Stimulated activated CD4-positive, alpha-beta T cell treated with anti-CD3 and anti-CD28 coated beads, Interleukin-4, amount 100 ng/mL, for 1 hour (primary cell): Measurements from ENCODE around the gene LIPG.
"Not testable (repeated sequence)": the region's sequence is repeated elsewhere in the genome, so short reads cannot be mapped to it uniquely, and the experiment has no call there.

Experiments
- DNase-seq: peaks from one replicate; pipeline ENCODE4 v3.0.0-alpha.2; 2020

Gene LIPG

GRCh38 chr18:49579583-49579982 lies 17.7 kb downstream of the LIPG start:
- DNase-seq, result not testable (repeated sequence)

DNA sequence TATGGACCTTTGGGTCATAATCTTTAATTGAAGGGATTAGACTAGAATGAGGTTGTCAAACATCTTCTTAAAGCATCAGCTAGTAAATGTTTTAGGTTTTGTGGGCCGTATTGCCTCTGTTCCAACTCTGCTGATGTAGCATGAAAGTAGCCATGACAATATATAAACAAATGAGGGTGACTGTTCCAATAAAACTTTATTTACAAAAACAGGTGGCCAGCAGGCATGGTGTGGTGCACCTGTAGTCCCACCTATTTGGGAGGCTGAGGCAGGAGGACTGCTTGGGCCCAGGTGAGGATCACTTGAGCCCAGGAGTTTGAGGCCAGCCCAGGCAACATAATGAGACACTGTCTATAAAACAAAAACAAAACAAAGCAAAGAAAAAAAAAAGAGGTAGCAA lies 18.4 kb downstream of the LIPG start:
- DNase-seq, result no peak

GRCh38 chr18:49581371-49581770 lies 19.5 kb downstream of the LIPG start:
- no peak for DNase-seq

GRCh38 chr18:49582579-49582978 lies 20.7 kb downstream of the LIPG start:
- no peak for DNase-seq

DNA sequence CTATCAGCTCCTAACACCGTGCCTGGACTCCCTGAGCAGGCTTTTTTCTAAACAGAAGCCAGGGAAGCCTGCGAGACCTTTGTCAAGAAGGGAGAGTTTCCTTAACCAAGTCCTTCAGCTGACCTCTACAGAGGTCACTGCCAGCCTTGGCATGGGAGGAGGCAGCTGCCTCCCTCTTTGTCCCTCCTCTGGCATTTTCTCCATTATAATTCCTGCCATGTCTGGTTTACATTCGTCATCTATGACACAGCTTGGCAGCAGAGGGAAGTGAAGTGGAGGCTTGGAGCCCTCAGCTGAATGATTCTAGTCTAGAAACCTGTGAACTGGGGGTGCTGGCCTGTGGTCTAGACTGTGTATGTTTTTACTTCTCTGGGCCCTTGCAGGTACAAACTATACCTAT lies 22.5 kb downstream of the LIPG start:
- no peak for DNase-seq

DNA sequence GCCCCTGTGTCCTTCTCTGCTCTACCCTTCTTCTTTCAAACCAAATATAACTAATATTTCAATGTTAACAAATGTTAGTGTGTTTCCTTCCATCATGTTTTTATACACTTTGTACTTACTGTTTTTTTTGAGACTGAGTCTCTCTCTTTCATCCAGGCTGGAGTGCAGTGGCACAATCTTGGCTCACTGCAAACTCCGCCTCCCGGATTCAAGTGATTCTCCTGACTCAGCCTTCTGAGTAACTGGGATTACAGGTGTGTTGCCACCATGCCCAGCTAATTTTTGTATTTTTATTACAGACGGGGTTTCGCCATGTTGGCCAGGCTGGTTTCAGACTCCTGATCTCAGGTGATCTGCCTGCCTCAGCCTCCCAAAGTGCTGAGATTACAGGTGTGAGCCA lies 23.1 kb downstream of the LIPG start:
- not testable (repeated sequence) for DNase-seq

- no peak for DNase-seq
These were observed 24.2 kb downstream of the LIPG start for GRCh38 chr18:49585781-49586663.

DNA sequence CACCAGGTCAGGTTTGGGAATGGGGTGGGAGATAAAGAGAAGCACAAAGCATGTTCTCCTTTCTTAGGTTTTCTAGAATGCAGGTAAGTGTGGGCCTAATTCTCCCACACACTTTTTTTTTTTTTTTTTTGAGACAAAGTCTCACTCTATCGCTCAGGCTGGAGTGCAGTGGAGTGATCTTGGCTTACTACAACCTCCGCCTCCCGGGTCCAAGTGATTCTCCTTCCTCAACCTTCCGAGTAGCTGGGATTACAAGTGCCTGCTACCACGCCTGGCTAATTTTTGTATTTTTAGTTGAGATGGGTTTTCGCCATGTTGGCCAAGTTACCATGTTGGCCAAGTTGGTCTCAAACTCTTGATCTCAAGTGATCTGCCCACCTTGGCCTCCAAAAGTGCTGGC lies 26.3 kb downstream of the LIPG start:
- DNase-seq, result no peak

GRCh38 chr18:49588971-49589370 lies 27.1 kb downstream of the LIPG start:
- no peak for DNase-seq

DNA sequence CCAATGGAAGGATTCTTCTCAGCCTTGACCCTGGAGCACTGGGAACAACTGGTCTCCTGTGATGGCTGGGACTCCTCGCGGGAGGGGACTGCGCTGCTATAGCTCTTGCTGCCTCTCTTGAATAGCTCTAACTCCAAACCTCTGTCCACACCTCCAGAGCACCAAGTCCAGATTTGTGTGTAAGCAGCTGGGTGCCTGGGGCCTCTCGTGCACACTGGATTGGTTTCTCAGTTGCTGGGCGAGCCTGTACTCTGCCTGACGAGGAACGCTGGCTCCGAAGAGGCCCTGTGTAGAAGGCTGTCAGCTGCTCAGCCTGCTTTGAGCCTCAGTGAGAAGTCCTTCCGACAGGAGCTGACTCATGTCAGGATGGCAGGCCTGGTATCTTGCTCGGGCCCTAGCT lies 28.8 kb downstream of the LIPG start:
- no peak for DNase-seq

DNA sequence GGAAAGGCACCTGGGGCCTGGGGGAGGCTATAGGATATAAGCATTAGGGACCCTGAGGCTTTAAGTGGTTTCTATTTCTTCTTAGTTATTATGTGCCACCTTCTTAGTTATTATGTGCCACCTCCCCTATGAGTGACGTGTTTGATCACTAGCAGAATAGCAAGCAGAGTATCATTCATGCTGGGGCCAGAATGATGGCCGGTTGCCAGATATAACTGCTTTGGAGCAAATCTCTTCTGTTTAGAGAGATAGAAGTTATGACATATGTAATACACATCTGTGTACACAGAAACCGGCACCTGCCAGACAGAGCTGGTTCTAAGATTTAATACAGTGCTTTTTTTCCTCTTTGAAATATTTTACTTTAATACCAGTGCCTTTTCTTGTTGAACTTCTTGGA lies 29.4 kb downstream of the LIPG start:
- DNase-seq, result no peak

- no peak for DNase-seq
These were observed 29.9 kb downstream of the LIPG start for GRCh38 chr18:49591775-49592174.

DNA sequence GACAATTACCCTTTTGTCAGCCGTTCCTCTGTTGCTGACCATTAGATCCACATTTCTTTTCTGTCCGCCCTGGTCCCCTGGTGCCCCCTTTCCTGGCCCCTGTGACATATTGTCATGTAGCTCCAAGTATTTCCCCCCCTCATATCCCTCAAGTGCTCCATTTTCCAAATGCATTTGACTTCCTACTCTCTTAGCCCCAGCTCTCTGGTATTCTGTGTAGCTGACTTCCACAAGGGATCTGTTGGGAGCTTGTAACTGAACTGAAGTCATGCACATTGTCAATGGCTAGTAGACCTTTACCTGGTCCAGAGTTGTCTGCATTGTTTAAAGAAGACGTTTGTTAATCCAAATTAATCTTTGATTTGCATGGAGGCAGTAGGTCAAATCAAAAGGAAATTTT lies 34.8 kb downstream of the LIPG start:
- no peak for DNase-seq

GRCh38 chr18:49597157-49597931 lies 35.5 kb downstream of the LIPG start:
- DNase-seq, result no peak

DNA sequence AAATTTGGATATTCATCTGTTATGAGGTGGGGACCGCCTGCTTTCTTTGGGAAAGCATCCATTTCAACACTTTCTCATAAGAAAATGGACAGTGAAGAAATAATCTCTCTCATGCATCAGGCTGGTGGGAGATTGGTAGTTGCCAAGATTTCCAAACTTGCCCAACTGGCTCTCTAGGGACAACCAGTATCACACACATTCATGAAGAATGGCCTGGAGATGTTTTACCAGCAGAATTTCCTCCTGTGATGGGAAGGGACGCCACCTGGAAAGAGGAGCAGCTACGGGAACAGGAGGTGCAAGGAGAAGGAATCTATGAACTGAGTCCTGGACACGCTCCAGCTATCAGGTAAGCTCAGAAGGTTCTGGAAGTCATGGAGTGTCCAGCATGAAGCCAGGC lies 39.4 kb downstream of the LIPG start:
- no peak for DNase-seq

DNA sequence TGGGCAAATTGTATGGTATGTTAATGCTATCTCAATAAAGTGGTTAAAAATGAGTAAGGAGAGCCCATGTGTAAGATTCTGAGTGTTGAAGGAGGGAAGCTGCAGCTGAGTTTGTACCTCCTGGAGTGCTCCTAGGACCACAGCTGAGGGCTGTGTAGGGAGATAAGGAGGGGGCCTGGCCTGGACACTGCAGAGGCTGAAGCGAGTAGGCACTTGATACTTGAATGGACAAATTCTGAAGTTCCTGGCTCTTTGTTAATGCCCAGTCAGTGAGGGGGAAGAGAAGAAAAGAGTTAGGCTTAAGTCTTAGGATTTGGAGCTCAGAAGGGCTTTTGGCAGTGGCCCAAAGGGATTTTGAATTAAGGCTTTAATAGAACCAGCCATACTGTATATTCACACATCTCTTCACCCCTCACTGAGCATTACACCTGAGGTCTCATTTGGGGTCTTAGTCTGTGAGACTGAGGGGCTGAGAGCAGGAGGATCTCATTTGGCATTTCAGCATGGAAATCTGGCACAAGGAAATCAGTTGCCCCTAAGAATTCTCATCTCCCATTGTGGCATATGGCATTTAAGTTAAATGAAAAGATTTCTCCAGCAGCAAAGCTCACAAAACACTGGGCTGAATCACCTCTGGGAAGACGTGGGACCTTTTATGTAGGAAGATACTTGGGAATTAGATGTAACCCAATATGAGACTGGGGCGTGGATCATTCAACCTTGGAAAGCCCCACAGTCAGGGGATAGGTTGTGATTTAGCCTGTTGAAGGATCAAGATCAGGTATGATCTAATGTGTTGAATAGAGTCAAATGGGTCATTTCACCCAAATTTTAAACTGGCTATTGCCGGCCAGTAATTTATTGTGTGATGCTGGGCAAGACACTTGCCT lies 46.8 kb downstream of the LIPG start:
- no peak for DNase-seq

- DNase-seq, result no peak
These were observed 47.6 kb downstream of the LIPG start for GRCh38 chr18:49609256-49610021.

GRCh38 chr18:49610022-49610445 lies 48.2 kb downstream of the LIPG start:
- no peak for DNase-seq

DNA sequence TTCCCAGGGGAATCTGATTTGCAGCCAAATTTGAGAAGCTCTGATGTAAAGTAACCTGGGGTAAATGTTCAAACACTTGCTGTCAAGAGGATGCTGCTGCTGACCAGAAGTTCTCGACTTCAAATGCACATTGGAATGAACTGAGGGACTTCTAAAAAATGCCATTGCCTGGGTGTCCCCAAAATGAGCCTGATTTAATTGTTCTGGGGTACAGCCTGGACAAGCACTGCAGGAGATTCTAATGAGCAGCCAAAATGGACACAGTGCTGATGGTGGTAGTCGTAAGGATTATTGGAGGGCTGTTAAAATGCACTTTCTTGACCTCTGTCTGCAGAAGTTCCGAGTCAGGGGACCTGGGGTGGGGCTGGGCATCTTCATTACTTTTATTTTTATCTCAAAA lies 49.5 kb downstream of the LIPG start:
- no peak for DNase-seq

DNA sequence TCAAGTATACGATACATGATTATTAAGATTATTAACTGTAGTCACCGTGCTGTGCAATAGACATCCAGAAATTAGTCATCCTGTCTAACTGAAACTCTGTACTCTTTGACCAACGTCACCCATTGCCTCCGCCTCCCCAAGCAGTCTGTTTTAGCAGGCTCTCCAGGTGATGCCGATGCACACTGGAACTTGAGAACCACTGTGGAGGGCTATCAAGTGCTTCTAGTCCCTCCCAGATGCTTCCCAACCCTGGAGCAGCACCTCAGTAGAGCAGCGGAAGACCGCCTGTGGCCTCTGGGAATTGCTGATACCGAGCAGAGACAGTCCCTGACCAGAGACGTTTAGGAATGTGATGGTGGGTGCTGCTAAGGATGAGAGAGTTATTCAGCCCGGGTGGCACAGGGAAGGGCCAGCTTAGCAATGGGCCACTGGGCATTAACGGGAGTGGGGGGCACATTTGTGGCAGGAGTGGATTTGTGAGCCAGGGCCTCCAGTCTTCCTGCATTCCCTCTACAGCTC lies 50.7 kb downstream of the LIPG start:
- no peak for DNase-seq

DNA sequence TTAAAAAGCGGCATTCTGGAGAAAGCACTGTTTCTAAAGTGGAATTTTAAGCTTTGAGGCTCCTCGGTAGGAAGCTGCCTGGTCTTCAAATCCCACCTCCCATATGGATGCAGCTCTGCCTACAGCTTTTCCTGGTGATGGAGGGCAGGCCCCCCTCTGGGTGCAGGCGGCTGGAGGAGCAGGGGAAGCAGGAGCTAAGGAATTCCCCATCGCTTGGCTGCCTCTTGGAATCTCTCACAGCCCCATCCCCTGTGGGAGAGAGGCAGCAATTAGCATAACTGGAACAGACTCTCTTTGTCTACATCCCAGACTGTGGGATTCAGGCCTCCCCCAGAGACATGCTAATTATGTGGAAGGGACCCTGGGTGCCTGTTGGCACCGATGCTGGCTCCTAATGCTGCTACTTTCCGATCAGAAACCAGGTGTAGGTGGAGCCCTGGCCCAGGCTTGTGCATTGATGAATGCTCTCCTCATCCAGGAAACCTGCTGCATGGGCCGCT lies 51.3 kb downstream of the LIPG start:
- DNase-seq, result no peak

DNA sequence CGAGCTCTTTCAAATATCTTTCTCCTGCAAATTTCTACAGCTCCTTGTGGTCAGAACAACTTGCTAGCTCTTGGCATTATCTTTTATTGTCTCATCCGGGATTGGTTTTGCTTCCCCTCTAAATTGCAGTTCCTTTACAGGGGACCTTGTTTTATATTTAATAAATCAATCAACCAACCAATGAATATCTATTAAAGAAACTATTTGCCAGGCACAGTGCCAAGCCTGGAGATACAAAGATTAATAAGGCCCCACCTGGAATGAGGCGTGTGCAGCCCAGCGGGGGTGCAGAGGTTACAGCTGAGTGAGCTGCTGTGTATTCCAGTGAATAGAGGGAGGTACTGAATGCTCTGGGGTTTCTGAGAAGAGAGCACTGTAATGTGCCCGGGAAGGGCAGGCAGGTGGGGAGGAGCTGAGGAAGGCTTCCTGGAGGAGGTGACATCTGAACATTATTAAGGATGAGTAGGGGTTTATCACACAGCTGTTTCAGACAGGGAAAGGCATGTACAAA lies 51.8 kb downstream of the LIPG start:
- no peak for DNase-seq
